Measurements from ENCODE around the gene LCOR.
"Not testable (repeated sequence)": the region's sequence is repeated elsewhere in the genome, so short reads cannot be mapped to it uniquely, and the experiment has no call there.

Gene LCOR

DNA sequence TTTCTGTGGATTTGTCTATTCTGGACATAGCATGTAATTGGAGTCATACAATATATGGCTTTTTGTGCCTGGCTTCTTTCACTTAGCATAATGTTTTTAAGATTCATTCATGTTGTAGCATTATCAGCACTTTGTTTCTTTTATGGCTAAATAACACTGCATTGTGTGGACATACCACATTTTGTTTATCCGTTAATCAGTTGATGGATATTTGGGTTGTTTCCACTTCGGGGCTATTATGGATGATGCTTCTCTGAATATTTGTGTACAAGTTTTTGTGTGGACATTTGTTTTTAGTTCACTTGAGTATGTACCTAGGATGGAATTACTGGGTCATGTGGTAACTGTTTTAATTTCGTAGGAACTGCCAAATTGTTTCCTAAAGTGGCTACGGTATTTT is 6.4 kb downstream of the LCOR start:
- in situ Hi-C loops (cut with HindIII; ENCODE audit: low sequenced_read_pairs), result no loop called here

DNA sequence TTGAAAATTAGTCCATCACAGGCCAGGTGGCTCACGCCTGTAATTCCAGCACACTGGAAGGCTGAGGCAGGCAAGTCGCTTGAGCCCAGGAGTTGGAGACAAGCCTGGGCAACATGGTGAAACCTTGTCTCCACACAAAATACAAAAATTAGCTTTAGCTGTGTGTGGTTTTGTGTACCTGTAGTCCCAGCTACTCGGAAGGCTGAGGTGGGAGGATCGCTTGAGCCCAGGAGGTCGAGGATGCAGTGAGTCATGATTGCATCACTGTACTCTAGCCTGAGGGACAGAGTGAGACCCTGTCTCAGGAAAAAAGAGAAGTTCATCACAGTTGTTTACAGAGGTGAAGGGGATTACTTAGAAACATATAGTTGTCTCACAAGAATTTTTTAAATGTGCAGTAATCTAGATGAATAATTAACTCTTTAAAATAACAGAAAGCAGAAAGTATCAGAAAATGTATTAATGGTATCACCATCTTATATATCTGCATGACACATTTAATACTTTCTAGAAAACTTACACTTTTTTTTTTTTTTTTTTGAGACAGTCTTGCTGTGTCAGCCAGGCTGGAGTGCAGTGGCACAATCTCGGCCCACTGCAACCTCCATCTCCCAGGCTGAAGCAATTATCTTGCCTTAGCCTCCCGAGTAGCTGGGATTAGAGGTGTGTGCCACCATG is 8.9 kb downstream of the LCOR start:
- in situ Hi-C loops (cut with HindIII; ENCODE audit: low sequenced_read_pairs), result no loop called here

DNA sequence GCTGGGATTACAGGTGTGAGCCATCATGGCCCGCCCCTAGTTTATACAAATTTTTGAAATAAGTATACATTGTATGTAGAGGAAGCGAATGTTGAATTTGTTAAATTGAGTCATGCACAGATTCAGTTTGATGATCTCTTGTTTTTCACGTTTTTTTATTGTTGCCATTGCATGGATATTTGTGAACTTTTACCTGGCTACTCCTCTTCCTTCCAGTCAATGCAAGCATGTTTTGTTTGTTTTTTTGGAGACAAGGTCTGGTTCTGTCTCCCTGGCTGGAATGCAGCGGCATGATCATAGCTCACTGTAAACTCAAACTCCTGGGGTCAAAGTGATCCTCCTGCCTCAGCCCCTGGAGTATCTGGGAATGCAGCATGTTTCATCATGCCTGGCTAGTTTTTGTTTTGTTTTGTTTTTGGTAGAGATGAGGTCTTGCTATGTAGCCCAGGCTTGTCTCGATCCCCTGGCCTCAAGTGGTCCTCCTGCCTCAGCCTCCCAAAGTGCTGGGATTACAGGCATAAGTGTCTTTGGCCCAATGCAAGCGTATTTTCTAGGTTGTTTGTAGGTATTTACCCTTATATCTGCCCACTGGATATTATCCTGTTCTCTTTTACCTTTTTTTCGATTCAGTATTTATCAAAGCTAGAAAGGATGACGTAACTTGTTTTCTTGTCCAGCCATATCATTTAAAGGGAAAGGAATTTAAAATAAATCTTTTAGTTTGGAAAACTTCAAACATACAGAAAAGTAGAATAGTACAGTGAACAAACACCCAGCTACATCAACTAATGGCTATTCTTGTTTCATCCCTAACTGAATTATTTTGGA is 11.0 kb downstream of the LCOR start:
- in situ Hi-C loops (cut with HindIII; ENCODE audit: low sequenced_read_pairs), result no loop called here

DNA sequence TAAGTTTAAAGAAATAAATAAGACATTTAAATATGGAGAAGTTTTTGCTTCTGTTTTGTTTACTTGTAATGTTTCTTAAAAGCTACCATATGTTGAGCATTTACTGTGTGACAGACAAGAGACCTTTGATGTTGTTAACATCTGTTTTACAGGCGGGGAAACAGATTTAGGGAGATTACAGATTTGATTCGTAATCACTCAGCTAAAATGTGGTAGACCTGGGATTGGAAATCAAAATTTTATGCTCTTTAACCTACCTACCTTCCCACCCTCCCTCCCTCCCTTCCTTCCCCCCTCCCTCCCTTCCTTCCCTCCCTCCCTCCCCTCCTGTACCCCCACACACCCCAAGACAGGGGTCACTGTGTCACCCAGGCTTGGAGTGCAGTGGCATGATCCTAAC is 11.7 kb downstream of the LCOR start:
- in situ Hi-C loops (cut with HindIII; ENCODE audit: low sequenced_read_pairs), result no loop called here

DNA sequence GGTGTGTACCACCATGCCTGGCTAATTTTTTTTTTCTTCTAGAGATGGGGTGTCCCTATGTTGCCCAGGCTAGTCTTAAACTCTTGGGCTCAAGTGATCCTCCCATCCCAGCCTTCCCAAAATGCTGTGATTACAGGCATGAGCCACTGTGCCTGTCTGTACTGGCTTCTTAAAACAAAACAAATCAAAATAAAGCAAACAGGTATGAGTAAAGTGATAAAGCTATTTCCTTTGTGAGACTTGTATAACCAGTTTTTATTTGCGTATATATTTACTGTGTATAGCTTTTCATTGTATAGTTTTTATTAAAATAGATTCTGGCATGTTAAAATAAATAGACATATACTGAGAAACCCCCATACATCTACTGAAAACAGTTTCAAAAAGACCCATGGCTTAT is 14.3 kb downstream of the LCOR start:
- in situ Hi-C loops (cut with HindIII; ENCODE audit: low sequenced_read_pairs), result no loop called here

DNA sequence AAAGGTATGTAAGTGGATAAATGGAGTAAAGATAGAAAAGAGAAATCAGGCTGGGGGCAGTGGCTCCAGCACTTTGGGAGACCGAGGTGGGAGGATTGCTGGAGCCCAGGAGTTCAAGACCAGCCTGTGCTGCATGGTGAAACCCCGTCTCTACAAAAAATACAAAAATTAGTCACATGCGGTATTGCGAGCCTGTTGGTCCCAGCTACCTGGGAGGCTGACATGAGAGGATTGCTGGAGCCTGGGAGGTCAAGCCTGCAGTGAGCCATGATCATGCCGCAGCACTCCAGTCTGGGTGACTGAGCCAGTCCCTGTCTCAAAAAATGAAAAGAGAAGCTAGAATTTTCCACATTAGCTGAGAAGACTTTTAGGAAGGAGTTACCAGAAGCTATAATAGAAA is 14.8 kb downstream of the LCOR start:
- in situ Hi-C loops (cut with HindIII; ENCODE audit: low sequenced_read_pairs), result no loop called here

DNA sequence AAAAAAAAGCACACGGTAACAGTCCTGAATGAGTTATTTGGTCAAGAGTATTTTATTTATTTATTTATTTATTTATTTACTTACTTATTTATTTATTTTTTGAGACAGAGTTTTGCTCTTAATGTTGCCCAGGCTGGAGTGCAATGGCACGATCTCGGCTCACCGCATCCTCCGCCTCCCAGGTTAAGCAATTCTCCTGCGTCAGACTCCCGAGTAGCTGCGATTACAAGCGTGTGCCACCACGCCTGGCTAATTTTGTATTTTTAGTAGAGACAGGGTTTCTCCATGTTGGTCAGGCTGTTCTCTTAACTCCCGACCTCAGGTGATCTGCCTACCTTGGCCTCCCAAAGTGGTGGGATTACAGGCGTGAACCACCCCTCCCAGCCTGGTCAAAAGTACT is 15.3 kb downstream of the LCOR start:
- in situ Hi-C loops (cut with HindIII; ENCODE audit: low sequenced_read_pairs), result not testable (repeated sequence)

DNA sequence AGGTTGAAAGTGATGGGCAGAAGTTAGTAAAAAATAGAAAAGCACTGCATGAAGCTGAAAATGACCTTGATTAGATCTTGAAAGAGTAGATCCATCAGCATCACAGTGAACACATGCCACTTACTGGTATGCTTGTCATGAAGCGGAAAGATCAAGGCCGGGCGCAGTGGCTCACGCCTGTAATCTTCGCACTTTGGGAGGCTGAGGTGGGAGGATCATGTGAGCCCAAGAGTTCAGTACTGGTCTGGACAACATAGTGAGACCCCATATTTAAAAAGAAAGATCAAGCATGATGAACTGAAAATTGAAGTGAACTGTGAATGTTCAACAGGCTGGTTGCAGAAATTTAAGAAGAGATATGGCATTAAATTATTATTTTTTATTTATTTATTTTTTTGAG is 18.0 kb downstream of the LCOR start:
- in situ Hi-C loops (cut with HindIII; ENCODE audit: low sequenced_read_pairs), result no loop called here

DNA sequence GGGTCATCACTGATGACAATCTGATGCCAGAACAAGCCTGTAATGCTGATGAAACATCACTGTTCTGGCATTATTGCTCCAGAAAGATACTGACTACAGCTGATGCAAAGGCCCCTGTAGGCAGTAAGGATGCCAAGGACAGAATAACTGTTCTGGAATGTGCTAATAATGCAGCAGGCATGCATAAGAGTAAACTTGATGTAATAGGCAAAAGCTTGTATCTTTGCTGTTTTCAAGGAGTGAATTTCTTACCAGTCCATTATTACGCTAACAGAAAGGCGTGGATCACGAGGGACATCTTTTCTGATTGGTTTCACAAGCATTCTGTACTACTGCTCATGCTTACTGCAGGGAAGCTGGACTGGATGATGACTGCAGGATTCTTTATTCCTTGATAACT is 18.7 kb downstream of the LCOR start:
- in situ Hi-C loops (cut with HindIII; ENCODE audit: low sequenced_read_pairs), result no loop called here

DNA sequence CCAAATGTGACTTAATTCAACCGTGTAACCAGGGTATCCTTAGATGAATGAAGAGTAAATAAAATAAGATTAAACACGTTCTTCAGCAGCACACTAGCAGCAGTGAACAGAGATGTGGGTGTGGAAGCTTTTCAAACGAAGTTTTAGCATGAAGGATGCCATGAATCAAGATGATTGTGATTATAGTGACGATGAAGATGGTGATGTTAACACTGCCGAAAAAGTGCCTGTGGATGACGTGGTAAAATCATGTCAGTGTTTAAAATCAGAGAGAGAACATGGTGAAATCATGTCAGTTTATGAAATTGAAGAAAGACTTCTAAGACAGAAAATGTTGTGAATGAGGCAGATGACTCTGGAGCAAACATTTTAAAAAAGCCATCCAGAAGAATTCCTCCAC is 19.2 kb downstream of the LCOR start:
- in situ Hi-C loops (cut with HindIII; ENCODE audit: low sequenced_read_pairs), result no loop called here

DNA sequence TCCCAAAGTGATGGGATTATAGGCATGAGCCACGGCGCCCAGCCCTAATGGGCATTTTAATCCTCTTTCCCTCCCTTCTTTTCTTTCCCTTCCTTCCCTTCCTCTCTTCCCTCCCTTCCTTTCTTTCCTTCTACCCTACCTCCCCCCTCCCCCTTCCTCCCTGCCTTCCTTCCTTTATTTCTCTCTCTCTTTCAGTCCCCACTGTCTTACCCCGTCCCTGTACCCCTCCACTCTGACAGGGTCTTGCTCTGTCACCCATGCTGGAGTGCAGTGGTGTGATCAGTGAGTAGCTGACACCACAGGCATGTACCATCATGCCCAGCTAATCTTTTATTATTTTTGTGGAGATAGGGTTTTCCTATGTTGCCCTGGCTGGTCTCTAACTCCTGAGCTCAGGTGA is 24.2 kb downstream of the LCOR start:
- in situ Hi-C loops (cut with HindIII; ENCODE audit: low sequenced_read_pairs), result no loop called here

DNA sequence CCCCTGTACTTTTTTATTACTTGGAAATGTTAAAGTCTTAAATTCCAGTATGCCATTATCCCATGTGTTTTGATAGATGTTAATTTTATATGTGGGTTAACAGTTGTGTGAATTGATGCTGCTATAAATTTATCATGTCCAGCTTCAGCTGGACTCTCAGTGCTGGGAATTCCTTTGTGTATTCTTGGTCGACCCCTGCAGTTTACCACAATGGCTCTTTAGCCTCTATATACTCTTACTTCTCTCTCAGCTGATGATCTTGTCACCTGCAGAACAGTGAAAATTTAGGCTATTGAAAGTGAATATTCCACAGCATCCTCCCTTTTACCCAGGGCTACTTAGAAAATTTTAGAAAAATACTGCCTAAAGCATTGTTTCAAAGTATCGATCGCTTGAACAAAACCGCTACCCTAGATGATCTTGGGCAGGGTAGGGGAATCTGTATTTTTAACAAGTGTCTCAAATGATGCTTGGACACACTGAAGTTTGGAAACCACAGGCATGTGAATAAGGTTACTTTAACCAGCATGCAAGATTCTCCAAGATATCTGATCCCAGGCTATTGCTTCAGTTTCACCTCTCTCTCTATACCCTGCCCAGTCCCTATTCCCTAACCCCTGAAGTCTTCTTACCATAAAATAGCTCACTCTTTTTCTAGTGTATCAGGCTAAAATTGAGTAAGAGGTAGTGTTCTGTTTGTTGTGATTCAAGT is 25.4 kb downstream of the LCOR start:
- in situ Hi-C loops (cut with HindIII; ENCODE audit: low sequenced_read_pairs), result no loop called here

DNA sequence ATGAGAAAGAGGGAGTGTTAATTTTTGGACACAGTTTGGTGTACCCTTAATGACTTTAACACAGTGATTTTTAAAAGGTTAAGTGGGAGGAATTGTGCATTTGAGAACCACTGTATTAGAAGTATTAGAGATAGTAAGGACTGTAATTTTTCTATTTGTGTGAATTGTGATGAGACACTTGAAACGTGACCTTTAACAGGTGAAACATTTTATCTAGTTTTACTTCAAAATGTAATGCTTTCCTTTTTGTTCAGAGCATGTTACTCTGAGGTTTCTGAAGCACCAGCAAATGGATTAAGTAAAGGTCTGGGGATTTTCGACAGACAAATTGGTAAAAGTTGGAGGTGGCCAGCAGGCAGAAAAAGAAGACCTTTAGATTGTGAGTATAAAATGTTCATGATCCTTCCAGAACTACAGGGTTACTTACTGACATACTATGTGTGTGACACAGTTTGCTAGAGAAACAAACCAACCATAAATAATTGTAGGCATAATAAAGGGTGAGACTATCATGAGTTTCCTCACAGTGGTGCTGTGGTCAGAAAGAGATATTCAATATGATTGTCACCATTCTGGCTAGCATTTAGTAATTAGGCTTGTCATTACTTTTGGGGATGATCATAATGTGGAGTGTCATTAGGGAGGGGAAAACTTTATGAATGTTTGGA is 26.1 kb downstream of the LCOR start:
- in situ Hi-C loops (cut with HindIII; ENCODE audit: low sequenced_read_pairs), result no loop called here

DNA sequence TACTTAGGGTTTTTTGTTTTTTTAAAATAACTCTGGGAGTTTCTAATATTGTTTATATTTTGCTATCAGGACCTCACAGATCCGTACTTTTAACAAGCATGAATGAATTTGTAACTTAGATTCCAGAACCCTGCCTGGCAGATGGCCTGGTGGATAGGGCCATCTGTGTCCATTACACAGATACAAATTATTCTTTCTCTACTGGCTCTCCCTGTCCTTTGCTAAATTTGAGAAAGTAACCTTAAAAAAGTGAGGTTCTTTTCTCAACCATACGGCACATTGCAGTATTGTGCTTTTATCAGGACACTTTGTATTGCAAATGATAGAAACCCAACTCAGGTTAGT is 26.6 kb downstream of the LCOR start:
- in situ Hi-C loops (cut with HindIII; ENCODE audit: low sequenced_read_pairs), result no loop called here

DNA sequence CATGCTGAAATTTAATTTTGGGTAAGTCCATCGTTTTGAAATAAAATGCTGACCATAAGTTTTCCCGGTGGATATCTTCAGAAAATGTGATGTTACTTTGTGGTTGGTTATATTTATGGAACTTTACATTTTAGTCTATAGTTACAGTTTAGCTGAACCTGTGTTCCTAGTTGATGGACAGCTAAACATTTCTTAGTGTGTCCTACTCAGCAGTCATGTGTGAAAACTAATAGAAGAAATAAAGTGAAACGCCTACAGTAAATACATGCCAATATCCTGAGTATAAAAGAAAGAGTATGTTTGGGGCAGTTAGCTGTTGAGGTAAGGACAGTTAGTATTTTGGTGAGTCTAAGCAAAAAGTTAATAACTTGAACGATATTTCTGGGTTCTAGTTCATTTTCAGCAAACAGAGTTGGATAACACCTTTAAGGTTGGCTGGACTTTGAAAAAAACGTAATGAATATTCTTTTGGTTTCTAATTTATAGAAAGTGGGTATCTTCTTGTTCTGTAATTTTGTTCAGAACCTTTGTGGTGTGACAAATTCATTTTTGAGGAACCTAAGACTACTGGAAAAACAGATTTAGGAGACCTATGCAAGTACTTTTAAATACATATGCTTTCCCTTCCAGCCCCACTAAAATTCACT is 28.7 kb downstream of the LCOR start:
- in situ Hi-C loops (cut with HindIII; ENCODE audit: low sequenced_read_pairs), result no loop called here

DNA sequence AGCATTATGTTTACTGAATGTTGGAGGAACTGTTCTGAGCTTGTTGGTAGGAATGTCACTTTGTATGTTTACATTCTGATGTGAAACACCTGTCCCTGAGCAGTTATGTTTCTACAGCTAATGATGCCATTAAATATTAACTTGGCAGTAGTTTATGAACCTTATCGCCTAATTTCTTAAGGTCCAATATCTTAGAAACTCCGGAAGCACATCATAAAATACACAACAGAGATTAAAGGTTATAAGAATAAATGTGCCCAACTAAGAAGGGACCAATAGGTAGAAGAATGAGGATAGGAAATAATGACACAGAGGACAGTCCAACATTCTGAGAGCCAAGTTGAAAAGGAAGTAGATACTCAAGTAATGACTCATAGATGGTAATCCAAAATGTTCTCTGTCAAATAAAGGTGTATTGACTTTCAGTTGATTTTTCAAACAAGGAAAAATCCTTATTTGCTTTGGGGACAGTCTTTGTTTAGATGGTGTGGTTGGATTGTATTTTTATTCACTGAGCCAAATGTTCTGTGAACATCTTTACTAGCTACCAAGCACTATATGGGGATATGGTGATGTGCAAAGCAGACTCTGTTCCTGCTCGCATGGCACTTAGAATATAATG is 31.9 kb downstream of the LCOR start:
- in situ Hi-C loops (cut with HindIII; ENCODE audit: low sequenced_read_pairs), result no loop called here

DNA sequence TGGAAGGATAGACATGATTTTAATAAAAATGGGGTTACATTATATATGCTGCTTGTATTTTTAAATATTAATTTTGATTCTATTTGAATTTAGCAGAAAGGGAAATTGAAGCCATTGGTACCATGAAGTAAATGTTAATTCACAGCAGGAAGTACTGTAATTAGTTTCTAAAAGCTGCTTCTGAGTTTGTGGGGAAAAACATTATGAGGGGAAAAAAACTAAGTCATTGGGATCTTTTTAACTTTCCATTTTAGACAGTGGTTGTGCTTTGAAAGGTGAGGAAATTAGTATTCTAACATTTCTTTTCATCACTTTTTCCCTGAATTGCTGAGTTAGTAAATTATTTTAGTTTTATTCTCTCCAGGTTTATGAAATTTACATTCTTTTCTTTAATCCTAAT is 41.0 kb downstream of the LCOR start:
- in situ Hi-C loops (cut with HindIII; ENCODE audit: low sequenced_read_pairs), result no loop called here

DNA sequence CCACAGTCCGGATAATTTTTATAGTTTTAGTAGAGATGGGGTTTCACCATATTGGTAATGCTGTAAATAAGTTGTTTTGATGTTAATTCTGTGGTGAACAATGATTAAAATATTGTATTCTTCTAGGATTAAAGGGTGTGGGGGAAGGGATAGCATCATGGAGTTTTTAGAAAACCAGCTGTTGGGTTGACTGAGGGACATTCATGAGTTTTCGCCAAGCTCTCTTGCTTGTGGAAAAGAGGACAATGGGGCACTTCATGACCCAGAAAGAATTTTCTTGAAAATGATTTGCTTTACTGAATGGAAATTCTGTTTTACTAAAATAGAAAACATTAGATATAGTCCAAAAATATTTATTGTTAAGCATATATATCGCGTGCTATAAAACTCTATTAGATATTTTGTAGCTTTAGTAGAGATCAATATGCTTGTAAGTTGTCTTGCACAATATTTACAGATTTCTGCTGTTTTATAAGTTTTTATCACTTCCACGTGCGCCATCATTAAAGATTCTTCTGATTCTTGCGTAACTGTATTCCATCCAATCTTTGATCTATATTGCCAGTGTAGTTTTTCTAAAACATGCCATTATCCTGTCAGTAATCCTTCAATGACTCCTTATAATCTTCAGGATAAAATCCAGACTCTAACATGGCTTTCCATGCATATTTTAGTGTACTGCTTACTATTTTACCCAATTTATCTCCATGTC is 41.8 kb downstream of the LCOR start:
- in situ Hi-C loops (cut with HindIII; ENCODE audit: low sequenced_read_pairs), result no loop called here

DNA sequence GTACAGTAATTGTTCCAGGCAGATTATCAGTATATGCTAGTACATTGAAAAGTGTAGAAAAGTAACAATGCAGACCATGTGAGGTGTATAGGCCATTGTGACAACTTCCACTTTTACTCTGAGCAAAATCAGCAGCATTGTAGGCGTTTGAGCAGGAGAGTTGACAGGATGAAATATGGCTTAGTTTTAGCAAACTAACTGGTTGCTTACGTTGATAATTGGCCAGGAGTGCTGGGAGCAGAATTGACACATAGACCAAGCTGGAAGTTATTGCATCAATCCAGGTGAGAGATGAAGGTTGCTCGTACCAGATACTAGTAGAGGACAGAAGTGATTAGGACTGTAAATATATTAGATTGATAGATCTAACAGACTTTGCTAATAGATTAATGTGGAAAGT is 46.0 kb downstream of the LCOR start:
- in situ Hi-C loops (cut with HindIII; ENCODE audit: low sequenced_read_pairs), result no loop called here

DNA sequence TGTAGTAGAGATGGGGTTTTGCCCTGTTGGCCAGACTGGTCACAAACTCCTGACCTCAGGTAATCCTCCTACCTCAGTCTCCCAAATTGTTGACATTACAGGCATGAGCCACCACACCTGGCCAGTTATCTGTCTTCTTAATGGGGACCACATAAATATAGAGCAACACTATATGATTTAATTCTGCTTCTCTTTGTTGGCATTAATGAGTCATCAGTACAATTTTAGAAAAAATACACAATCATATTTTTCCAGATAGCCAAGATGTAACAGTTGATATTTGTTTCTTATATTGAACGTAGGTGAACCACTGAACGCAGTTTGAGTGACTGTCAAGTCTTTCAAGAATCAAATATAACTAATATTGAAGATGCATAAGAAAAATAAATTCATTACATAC is 48.5 kb downstream of the LCOR start:
- in situ Hi-C loops (cut with HindIII; ENCODE audit: low sequenced_read_pairs), result no loop called here
